HEK293T (cell line): ENCODE results near the gene ZNF394.
A peak's percentile ranks its signal among the peaks of the same experiment; 100 is the strongest.
"Not testable (repeated sequence)": the region's sequence is repeated elsewhere in the genome, so short reads cannot be mapped to it uniquely, and the experiment has no call there.

Experiments used
- CTCF ChIA-PET: fragments of 350-600 bp; formaldehyde crosslinking; extraction: SDS; loops from one replicate; lab custom pipeline; 2021; ENCODE audit warnings: antibody characterized with exemption, inconsistent platforms; lab: Yijun Ruan, JAX
- POLR2A ChIA-PET: fragments of 350-600 bp; formaldehyde crosslinking; extraction: SDS; loops from one replicate; lab custom pipeline; 2020; ENCODE audit warnings: antibody characterized with exemption, inconsistent platforms; lab: Yijun Ruan, JAX
- DNase-seq: peaks from one replicate; pipeline ENCODE4 v3.0.0; 2012; ENCODE audit warnings: mixed read lengths; ENCODE audit errors: extremely low spot score
- ARNT ChIP-seq: fragments of 450-650 bp; IDR thresholded peaks from 2 replicates; pipeline ENCODE4 v1.6.1; 2017; ENCODE audit warnings: mild to moderate bottlenecking
- BHLHE40 ChIP-seq: fragments of 450-650 bp; IDR thresholded peaks from 2 replicates; pipeline ENCODE4 v1.6.1; 2016; ENCODE audit warnings: mild to moderate bottlenecking, moderate library complexity, borderline replicate concordance
- CTBP1 ChIP-seq: fragments of 450-650 bp; IDR thresholded peaks from 2 replicates; pipeline ENCODE4 v1.6.1; 2016; ENCODE audit warnings: borderline replicate concordance
- ELF4 ChIP-seq: fragments of 450-650 bp; IDR thresholded peaks from 2 replicates; pipeline ENCODE4 v1.6.1; 2017; ENCODE audit warnings: antibody characterized with exemption
- FOXA1 ChIP-seq: fragments of 450-650 bp; IDR thresholded peaks from 2 replicates; pipeline ENCODE4 v1.6.1; 2016; ENCODE audit warnings: mild to moderate bottlenecking
- FOXK2 ChIP-seq: fragments of 450-650 bp; IDR thresholded peaks from 2 replicates; pipeline ENCODE4 v1.6.1; 2016; ENCODE audit warnings: mild to moderate bottlenecking
- FOXM1 ChIP-seq: fragments of 450-650 bp; IDR thresholded peaks from 2 replicates; pipeline ENCODE4 v1.6.1; 2017; ENCODE audit warnings: mild to moderate bottlenecking, borderline replicate concordance
- HDGF ChIP-seq: fragments of 450-650 bp; IDR thresholded peaks from 2 replicates; pipeline ENCODE4 v1.6.1; 2017; ENCODE audit warnings: antibody characterized with exemption, borderline replicate concordance
- L3MBTL2 ChIP-seq: fragments of 450-650 bp; conservative IDR thresholded peaks from 2 replicates; pipeline ENCODE4 v1.6.1; 2016; ENCODE audit warnings: mild to moderate bottlenecking
- LEF1 ChIP-seq: fragments of 450-650 bp; IDR thresholded peaks from 2 replicates; pipeline ENCODE4 v1.6.1; 2017; ENCODE audit warnings: mild to moderate bottlenecking, borderline replicate concordance
- NFRKB ChIP-seq: fragments of 450-650 bp; IDR thresholded peaks from 2 replicates; pipeline ENCODE4 v1.6.1; 2016; ENCODE audit warnings: mild to moderate bottlenecking, moderate library complexity
- PKNOX1 ChIP-seq: fragments of 450-650 bp; IDR thresholded peaks from 2 replicates; pipeline ENCODE4 v1.6.1; 2016
- SP1 ChIP-seq: fragments of 450-650 bp; IDR thresholded peaks from 2 replicates; pipeline ENCODE4 v1.6.1; 2017
- SUZ12 ChIP-seq: fragments of 450-650 bp; IDR thresholded peaks from 2 replicates; pipeline ENCODE4 v1.6.1; 2016; ENCODE audit warnings: mild to moderate bottlenecking
- TARDBP ChIP-seq: fragments of 450-650 bp; IDR thresholded peaks from 2 replicates; pipeline ENCODE4 v1.6.1; 2016
- ZNF384 ChIP-seq: fragments of 450-650 bp; IDR thresholded peaks from 2 replicates; pipeline ENCODE4 v1.6.1; 2016

The ZNF394 gene

DNA sequence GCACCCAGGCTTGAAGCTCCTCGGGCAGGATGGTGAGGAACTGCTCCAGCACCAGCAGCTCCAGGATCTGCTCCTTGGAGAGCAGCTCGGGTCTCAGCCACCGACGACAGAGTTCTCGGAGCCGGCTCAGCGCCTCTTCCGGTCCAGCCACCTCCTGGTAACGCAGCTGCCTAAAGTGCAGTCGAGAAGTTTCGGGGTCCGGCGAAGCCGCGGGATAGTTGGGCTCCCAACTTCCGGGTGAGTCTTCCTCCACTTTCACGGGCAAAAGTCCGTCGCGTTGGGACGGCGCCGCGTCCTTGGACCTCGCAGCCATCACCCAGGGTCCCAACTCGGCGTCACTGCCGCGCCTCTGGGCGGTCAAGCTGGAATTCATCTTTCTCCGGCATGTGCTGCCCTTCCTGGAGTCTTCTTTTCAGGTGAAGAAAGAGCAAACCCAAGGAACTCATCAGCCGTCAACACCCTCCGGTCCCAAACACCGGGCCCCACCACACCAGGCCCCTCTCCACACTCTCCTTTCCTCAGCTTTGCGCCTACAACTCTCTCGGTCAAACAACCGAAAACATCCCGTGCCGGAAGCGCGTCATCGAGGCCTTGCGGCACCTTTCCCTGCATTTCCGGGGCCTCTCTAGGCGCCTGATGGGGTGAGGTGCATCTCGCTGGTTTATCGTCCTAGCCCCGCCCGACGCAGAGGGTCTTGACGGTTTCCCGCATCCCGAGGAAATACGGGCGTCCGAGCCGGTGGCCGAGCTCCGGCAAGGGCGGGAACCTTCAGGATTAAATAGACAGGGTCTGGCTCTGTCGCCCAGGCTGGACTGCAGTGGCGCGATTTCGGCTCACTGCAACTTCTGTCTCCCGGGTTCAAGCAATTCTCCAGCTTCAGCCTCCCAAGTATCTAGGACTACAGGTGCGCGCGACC is at the start of gene ZNF394:
Gene ZNF394, minus strand, starts transcription at position 561 of the 916 bp plus-strand sequence. Its CDS starts 188 bp downstream, at position 373.
- DNase-seq, result peak; percentile 86
- ChIA-PET POLR2A (interaction anchor here (0.6 to 2.0 kb wide), 15 partner anchors 9 to 602 kb away, joined by 3 to 12 read pairs (median 5); partner anchors contain the start of genes CPSF4, FAM200A, PTCD1 and ZNF655), CTCF (no interaction called here)
- TF ChIP-seq ELF4, result peak; percentile 63
- no peak for TF ChIP-seq ARNT
- TF ChIP-seq L3MBTL2, result peak; percentile 60; the same call in 1 of the 2 replicates
- no peak for TF ChIP-seq BHLHE40
- TF ChIP-seq CTBP1, result 0 out of 2 replicates have a peak, but pooled peaks have one; percentile 37

- DNase-seq, CTCF ChIA-PET, POLR2A ChIA-PET: not testable (repeated sequence)
These were observed 49.5 kb upstream of the ZNF394 start for GRCh38 chr7:99549545-99549944.

- POLR2A ChIA-PET, result interaction anchor here (1.4 kb wide), 1 partner anchor 13 kb away, joined by 5 read pairs; the partner anchor contains the start of gene ZNF655
- CTCF ChIA-PET, DNase-seq: not testable (repeated sequence)
These were observed 45.2 kb upstream of the ZNF394 start for GRCh38 chr7:99545308-99545707.

- CTCF ChIA-PET, result no interaction called here
- no peak for DNase-seq
- POLR2A ChIA-PET, result no interaction called here
- no peak for TF ChIP-seq FOXM1
- TF ChIP-seq PKNOX1, result no peak
- TF ChIP-seq FOXK2, result no peak
- no peak for TF ChIP-seq HDGF
- TF ChIP-seq TARDBP, result no peak
- no peak for TF ChIP-seq ARNT
- no peak for TF ChIP-seq SUZ12
- no peak for TF ChIP-seq ELF4
- no peak for TF ChIP-seq NFRKB
- TF ChIP-seq ZNF384, result no peak
- no peak for TF ChIP-seq BHLHE40
- TF ChIP-seq SP1, result no peak
- TF ChIP-seq LEF1, result no peak
- TF ChIP-seq FOXA1, result no peak
- no peak for TF ChIP-seq L3MBTL2
- TF ChIP-seq CTBP1, result no peak
These were observed 43.8 kb upstream of the ZNF394 start for GRCh38 chr7:99543916-99544315.

GRCh38 chr7:99543081-99543671 is 43.1 kb upstream of the ZNF394 start:
- TF ChIP-seq NFRKB, result no peak
- no peak for TF ChIP-seq LEF1
- TF ChIP-seq SP1, result no peak
- TF ChIP-seq TARDBP, result no peak
- no peak for TF ChIP-seq PKNOX1
- TF ChIP-seq CTBP1, result no peak
- no peak for TF ChIP-seq ARNT
- TF ChIP-seq L3MBTL2, result no peak
- TF ChIP-seq FOXA1, result no peak
- TF ChIP-seq FOXM1, result no peak
- TF ChIP-seq BHLHE40, result no peak
- TF ChIP-seq FOXK2, result no peak
- TF ChIP-seq HDGF, result no peak
- TF ChIP-seq SUZ12, result no peak
- no peak for TF ChIP-seq ELF4
- no peak for TF ChIP-seq ZNF384

GRCh38 chr7:99541212-99541611 is 41.1 kb upstream of the ZNF394 start:
- ChIA-PET POLR2A (interaction anchor here (1.0 to 1.1 kb wide), 2 partner anchors 17 to 75 kb away, joined by 3 to 6 read pairs; partner anchors contain the start of genes ZNF655 and ZSCAN25), CTCF (no interaction called here)
- DNase-seq, result no peak
- TF ChIP-seq HDGF, result no peak
- TF ChIP-seq PKNOX1, result no peak
- no peak for TF ChIP-seq LEF1
- TF ChIP-seq CTBP1, result no peak
- no peak for TF ChIP-seq SUZ12
- TF ChIP-seq NFRKB, result no peak
- no peak for TF ChIP-seq ARNT
- TF ChIP-seq FOXM1, result no peak
- no peak for TF ChIP-seq TARDBP
- no peak for TF ChIP-seq ELF4
- no peak for TF ChIP-seq FOXK2
- no peak for TF ChIP-seq BHLHE40

More at GRCh38 chr7:99543081-99543671, 43.1 kb upstream of the ZNF394 start:
- ChIA-PET CTCF (no interaction called here), POLR2A (no interaction called here)
- DNase-seq, result no peak
